B cell (primary cell): ENCODE results near the gene DKK2. TPM values are rescaled to one million over a fixed set of nuclear protein-coding genes. Genes with fewer than 3 reads are reported as not detected.

Source experiments
- ATAC-seq: fragments of 200-7000 bp; cut with Tn5 transposase; one replicate; pipeline ENCODE4 v1.10.0; 2021; ENCODE audit warnings: low read depth, mild to moderate bottlenecking, moderate number of reproducible peaks, moderate library complexity
- CTCF ChIA-PET: fragments of 350-600 bp; sonication (Branson Sonifier 250); formaldehyde crosslinking; loops from one replicate; lab custom pipeline; 2021; ENCODE audit warnings: antibody characterized with exemption, inconsistent platforms; lab: Charles Lee
- POLR2A ChIA-PET: fragments of 350-600 bp; sonication (Branson Sonifier 250); formaldehyde crosslinking; loops from one replicate; lab custom pipeline; 2021; ENCODE audit warnings: antibody characterized with exemption; lab: Charles Lee
- DNase-seq: peaks from one replicate; pipeline ENCODE4 v3.0.0; 2013
- H2AFZ ChIP-seq: 2 replicates; pipeline ENCODE4 v1.6.1; 2012; ENCODE audit warnings: mild to moderate bottlenecking, low read depth, low read length; ENCODE audit not compliant: insufficient read depth, poor library complexity, severe bottlenecking
- H3K27ac ChIP-seq, 2 donors: 1 replicate in 1 of 2; 2 replicates in 1 of 2; pipeline ENCODE4 v1.5.1; 2012 to 2013; ENCODE audit warnings: low read length in 2 of 2, mild to moderate bottlenecking in 2 of 2, moderate library complexity in 1 of 2
- H3K27me3 ChIP-seq, 4 experiments: fragments of 200-600 bp in 1 of 4; sonication (generic) in 1 of 4; replicated peaks in 1 of 4; 1 replicate in 2 of 4; 2 replicates in 2 of 4; pipeline versions ENCODE4 v1.6.1 to v1.7.0; 2013 to 2016; ENCODE audit warnings: low read length in 3 of 4, mild to moderate bottlenecking in 2 of 4, mixed read lengths in 1 of 4, moderate library complexity in 1 of 4; ENCODE audit not compliant: insufficient read depth in 4 of 4, control insufficient read depth in 3 of 4; ENCODE audit errors: control extremely low read depth in 1 of 4
- H3K36me3 ChIP-seq, 2 experiments: replicated peaks in 1 of 2; 1 replicate in 1 of 2; 2 replicates in 1 of 2; pipeline versions ENCODE4 v1.6.1 to v1.7.1; 2013; ENCODE audit warnings: low read length in 1 of 2; ENCODE audit not compliant: insufficient read depth in 2 of 2, control insufficient read depth in 1 of 2; ENCODE audit errors: control extremely low read depth in 1 of 2, extremely low read depth in 1 of 2
- H3K4me1 ChIP-seq, 2 donors: fragments of 200-600 bp in 1 of 2; sonication (generic) in 1 of 2; 1 replicate in 1 of 2; 2 replicates in 1 of 2; pipeline versions ENCODE4 v1.5.1 to v1.6.1; 2013 to 2017; ENCODE audit warnings: low read length in 2 of 2; ENCODE audit not compliant: control insufficient read depth in 2 of 2, insufficient read depth in 2 of 2
- H3K4me2 ChIP-seq: replicated peaks from 2 replicates; pipeline ENCODE3; 2012; ENCODE audit warnings: mild to moderate bottlenecking, low read depth, low read length; ENCODE audit not compliant: poor library complexity, severe bottlenecking
- H3K4me3 ChIP-seq, 5 experiments: fragments of 200-600 bp in 1 of 5; sonication (generic) in 1 of 5; 1 replicate in 3 of 5; 2 replicates in 2 of 5; pipeline versions ENCODE4 v1.5.1 to v1.7.0; 2011 to 2016; ENCODE audit warnings: low read length in 4 of 5, mild to moderate bottlenecking in 4 of 5, low read depth in 2 of 5, control low read depth in 1 of 5, moderate library complexity in 1 of 5; ENCODE audit not compliant: insufficient read depth in 1 of 5; ENCODE audit errors: control extremely low read depth in 1 of 5, extremely low read depth in 1 of 5
- H3K79me2 ChIP-seq: fragments of 200-600 bp; sonication (generic); one replicate; pipeline ENCODE4 v1.6.0; 2016; ENCODE audit warnings: low read length; ENCODE audit not compliant: control insufficient read depth, insufficient read depth
- H3K9ac ChIP-seq: fragments of 200-600 bp; sonication (generic); 2 replicates; pipeline ENCODE4 v1.6.1; 2017; ENCODE audit warnings: mild to moderate bottlenecking, low read length, moderate library complexity
- H3K9me3 ChIP-seq, 3 donors: one replicate each; pipeline versions ENCODE4 v1.6.1 to v1.7.1; 2013; ENCODE audit warnings: low read length in 2 of 3; ENCODE audit not compliant: control insufficient read depth in 2 of 3, insufficient read depth in 1 of 3; ENCODE audit errors: control extremely low read depth in 1 of 3
- H4K20me1 ChIP-seq: 2 replicates; pipeline ENCODE4 v1.6.0; 2012; ENCODE audit warnings: mild to moderate bottlenecking, low read length; ENCODE audit not compliant: insufficient read depth, control insufficient read depth, poor library complexity, severe bottlenecking
- H3K27ac Mint-ChIP-seq: one replicate; pipeline ENCODE4 v1.8.0; 2021; ENCODE audit warnings: mixed read lengths
- H3K27me3 Mint-ChIP-seq: one replicate; pipeline ENCODE4 v1.8.0; 2021; ENCODE audit warnings: mixed read lengths
- H3K4me1 Mint-ChIP-seq: one replicate; pipeline ENCODE4 v1.8.0; 2021; ENCODE audit warnings: mixed read lengths
- H3K4me3 Mint-ChIP-seq: one replicate; pipeline ENCODE4 v1.8.0; 2021; ENCODE audit warnings: mixed read lengths
- H3K9me3 Mint-ChIP-seq: one replicate; pipeline ENCODE4 v1.8.0; 2022; ENCODE audit warnings: mixed read lengths; ENCODE audit not compliant: insufficient read depth
- EZH2 ChIP-seq: IDR thresholded peaks from 2 replicates; pipeline ENCODE4 v1.6.1; 2012; ENCODE audit warnings: borderline replicate concordance, low read depth, mild to moderate bottlenecking, moderate library complexity, low read length; ENCODE audit not compliant: insufficient read depth, poor library complexity, severe bottlenecking
- WGBS: methylation state at CpG from one replicate; pipeline ENCODE4 v1.1.5; 2013; ENCODE audit warnings: missing lambda C conversion rate; ENCODE audit not compliant: insufficient coverage; 5-methylcytosine and 5-hydroxymethylcytosine counted together
- intact Hi-C: fragments of 100-400 bp; cut with micrococcal nuclease; formaldehyde crosslinking; loops from one replicate; pipeline ENCODE4 v1.10.0; 2022
- polyA plus RNA-seq: library from polyadenylated mRNA; depleted of rRNA; stranded (reverse); fragments of >200 nt; gene quantifications from 2 replicates; pipeline ENCODE4 v1.2.3, GENCODE V29; 2012
- total RNA-seq, 2 donors: library from RNA; stranded (reverse); fragments of 120-200 nt in 1 of 2; gene quantifications; 1 replicate in 1 of 2; 2 replicates in 1 of 2; pipeline versions ENCODE4 v1.2.3 to v1.2.4, GENCODE V29; 2013 to 2022
- TF ChIP-seq, protein P1 (sequence below): fragments of 200-600 bp; IDR thresholded peaks from one replicate; pipeline ENCODE4 v1.8.0; 2022; ENCODE audit warnings: antibody characterized with exemption, mild to moderate bottlenecking

The DKK2 gene
- total and polyA plus RNA-seq, 2 donors (not counting 1 experiment from before 2014, with no cell fraction given) = not detected

DNA sequence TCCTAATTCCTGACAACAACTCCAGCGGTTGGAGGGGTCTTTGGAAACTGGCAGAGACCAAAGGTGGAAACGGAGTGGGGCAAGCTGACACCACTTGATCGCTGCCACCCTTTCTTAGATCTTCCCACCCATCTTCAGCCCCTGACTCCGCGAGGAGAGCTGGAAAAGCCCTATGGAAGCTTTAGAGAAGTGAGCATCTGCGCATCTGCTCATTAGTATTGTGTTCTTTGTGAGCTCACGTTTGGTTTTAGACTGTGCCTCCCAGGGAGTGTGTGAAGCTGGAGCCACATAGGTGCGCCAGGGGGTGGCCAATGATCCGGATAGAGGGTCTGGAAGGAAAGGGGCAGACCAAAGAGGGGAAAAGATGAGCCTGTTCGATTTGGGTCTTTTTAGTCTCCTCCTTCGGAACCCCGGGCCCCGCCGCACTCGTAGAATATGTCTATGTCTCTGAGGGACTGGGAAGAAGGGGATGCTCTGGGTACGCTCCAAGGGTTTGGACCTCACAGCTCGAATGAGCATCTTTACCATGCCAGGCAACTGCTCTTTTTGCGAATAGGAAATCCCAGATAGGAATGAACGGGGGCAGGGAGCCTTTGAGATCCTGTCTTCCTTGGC is 578 bp upstream of the DKK2 start:
- H3K79me2 ChIP-seq = no peaks in the 10 kb centered on the region
- H3K27ac ChIP-seq = no peak overlapping the region
- no peak for TF ChIP-seq EZH2
- TF ChIP-seq, protein P1, sequence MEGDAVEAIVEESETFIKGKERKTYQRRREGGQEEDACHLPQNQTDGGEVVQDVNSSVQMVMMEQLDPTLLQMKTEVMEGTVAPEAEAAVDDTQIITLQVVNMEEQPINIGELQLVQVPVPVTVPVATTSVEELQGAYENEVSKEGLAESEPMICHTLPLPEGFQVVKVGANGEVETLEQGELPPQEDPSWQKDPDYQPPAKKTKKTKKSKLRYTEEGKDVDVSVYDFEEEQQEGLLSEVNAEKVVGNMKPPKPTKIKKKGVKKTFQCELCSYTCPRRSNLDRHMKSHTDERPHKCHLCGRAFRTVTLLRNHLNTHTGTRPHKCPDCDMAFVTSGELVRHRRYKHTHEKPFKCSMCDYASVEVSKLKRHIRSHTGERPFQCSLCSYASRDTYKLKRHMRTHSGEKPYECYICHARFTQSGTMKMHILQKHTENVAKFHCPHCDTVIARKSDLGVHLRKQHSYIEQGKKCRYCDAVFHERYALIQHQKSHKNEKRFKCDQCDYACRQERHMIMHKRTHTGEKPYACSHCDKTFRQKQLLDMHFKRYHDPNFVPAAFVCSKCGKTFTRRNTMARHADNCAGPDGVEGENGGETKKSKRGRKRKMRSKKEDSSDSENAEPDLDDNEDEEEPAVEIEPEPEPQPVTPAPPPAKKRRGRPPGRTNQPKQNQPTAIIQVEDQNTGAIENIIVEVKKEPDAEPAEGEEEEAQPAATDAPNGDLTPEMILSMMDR = no peak
- H4K20me1 ChIP-seq = no peaks in the 10 kb centered on the region
- Mint-ChIP-seq H3K4me3 (peak overlapping the region; percentile 59), H3K4me1 (peaks cover 21% of the 10 kb centered on the region), H3K27me3 (peaks cover 68% of the 10 kb centered on the region), H3K27ac (no peak overlapping the region), H3K9me3 (no peaks in the 10 kb centered on the region)
- H3K4me1 ChIP-seq = peaks cover 13 to 23% of the 10 kb centered on the region in 2 donors
- H3K4me3 ChIP-seq = peak overlapping the region in 1 of 5 experiments; percentile 59
- H3K9me3 ChIP-seq = peaks cover 0 to 12% (median 2%) of the 10 kb centered on the region in 3 donors
- no peaks in the 10 kb centered on the region for H3K36me3 ChIP-seq
- DNase-seq (no peak), ATAC-seq (no peak)
- peaks cover 0 to 37% (median 12%) of the 10 kb centered on the region in 4 experiments for H3K27me3 ChIP-seq
- CTCF ChIA-PET = no interaction called here
- 9% methylated on average over 16 of the region's 19 CpGs for WGBS
- no peak overlapping the region for H3K9ac ChIP-seq
- POLR2A ChIA-PET = no interaction called here
- intact Hi-C loops = no loop called here
- H3K4me2 ChIP-seq = no peak overlapping the region
- H2AFZ ChIP-seq = no peak overlapping the region

DNA sequence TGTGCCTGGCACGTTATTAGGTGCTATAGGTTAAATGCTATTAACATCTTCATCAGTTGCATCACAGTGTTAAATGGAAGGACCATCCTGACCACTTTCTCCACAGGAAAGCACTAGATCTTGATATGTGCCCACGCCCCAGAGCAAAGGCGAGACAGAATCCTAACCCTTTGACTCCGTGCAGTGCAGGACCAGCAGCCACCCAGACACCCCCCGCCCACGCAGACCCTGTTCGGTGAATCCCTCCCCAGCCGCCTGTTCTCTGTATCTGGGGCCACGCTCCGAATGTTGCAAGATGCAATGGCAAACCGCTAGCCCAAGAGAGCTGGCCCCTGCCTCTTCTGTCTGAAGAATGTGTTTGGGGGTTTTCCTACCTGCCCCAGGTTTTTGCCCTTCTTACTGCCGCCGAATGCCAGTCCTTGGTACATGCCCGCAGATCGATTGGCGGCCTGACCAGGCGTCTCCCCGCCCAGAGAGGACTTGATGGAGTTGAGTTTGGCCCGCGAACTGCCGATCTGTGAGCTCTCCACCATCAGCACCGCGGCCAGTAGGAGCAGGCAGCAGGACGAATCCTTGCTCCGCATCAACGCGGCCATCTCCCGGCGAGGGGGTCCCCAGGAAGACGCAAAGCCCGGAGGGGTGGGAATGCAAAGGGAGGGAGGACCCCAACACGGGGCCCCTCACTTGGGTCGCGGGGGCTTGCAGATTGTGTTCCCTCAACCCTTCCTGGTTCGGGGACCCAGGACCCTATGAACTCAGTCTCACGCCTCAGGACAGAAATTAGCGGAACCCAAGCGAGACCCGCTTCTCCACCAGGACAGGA is 906 bp downstream of the DKK2 start:
- H3K9ac ChIP-seq = no peak overlapping the region
- peaks cover 13 to 23% of the 10 kb centered on the region in 2 donors for H3K4me1 ChIP-seq
- intact Hi-C loops = no loop called here
- Mint-ChIP-seq H3K4me3 (peak overlapping the region; percentile 24), H3K9me3 (no peaks in the 10 kb centered on the region), H3K27me3 (peaks cover 63% of the 10 kb centered on the region), H3K4me1 (peaks cover 21% of the 10 kb centered on the region), H3K27ac (no peak overlapping the region)
- H3K4me2 ChIP-seq = no peak overlapping the region
- CTCF ChIA-PET = no interaction called here
- peaks cover 0 to 12% (median 2%) of the 10 kb centered on the region in 3 donors for H3K9me3 ChIP-seq
- H3K79me2 ChIP-seq = no peaks in the 10 kb centered on the region
- peaks cover 0 to 37% (median 12%) of the 10 kb centered on the region in 4 experiments for H3K27me3 ChIP-seq
- no peak overlapping the region for H2AFZ ChIP-seq
- H4K20me1 ChIP-seq = no peaks in the 10 kb centered on the region
- H3K36me3 ChIP-seq = no peaks in the 10 kb centered on the region
- H3K4me3 ChIP-seq = peak overlapping the region in 1 of 5 experiments; percentile 59
- no peak overlapping the region for H3K27ac ChIP-seq
- WGBS = 7% methylated on average over 37 of the region's 39 CpGs
- POLR2A ChIA-PET = no interaction called here
- TF ChIP-seq, protein P1 = no peak
- TF ChIP-seq EZH2 = no peak
- peak; percentile 5 for DNase-seq
- ATAC-seq = no peak
